K562 (cell line): Measurements from ENCODE around the gene CDR2L. TPM values are rescaled to one million over a fixed set of nuclear protein-coding genes. Genes with fewer than 3 reads are reported as not detected.
A peak's percentile ranks its signal among the peaks of the same experiment; 100 is the strongest.

Experiments used
- ATAC-seq: fragments of 200-7000 bp; cut with Tn5 transposase; 3 replicates; pipeline ENCODE4 v1.9.1; 2020; ENCODE audit warnings: moderate library complexity
- BruUV-seq: library from RNA; stranded (reverse); fragments of 400-500 nt; replicated peaks from 2 replicates; lab custom pipeline; 2021; lab: Mats Ljungman, UMichigan
- CTCF ChIA-PET: fragments of 300-600 bp; formaldehyde crosslinking; extraction: SDS; loops from one replicate; lab custom pipeline; 2021; ENCODE audit warnings: low intra/inter-chr PET ratio; lab: Yijun Ruan, JAX
- POLR2A ChIA-PET: fragments of 300-600, 350-650 bp; sonication (Branson Sonifier 250); formaldehyde crosslinking; extraction: SDS; loops from one replicate; lab custom pipeline; 2021; ENCODE audit warnings: antibody characterized with exemption, inconsistent platforms; lab: Yijun Ruan, JAX
- DNase-seq, 4 experiments: peaks; one replicate each; pipeline versions ENCODE4 v3.0.0 to v3.0.0-alpha.2; 2011 to 2018; ENCODE audit warnings: low spot score in 3 of 4, mixed read lengths in 3 of 4; ENCODE audit errors: extremely low read depth in 1 of 4
- FAIRE-seq: peaks from 2 replicates; lab custom pipeline; 2011; peaks lifted over from hg19 to GRCh38; lab: Jason Lieb, UNC
- H2AFZ ChIP-seq: 2 replicates; pipeline ENCODE4 v1.6.0; 2011; ENCODE audit warnings: low read depth, low read length, control low read depth, inconsistent platforms
- H3K27ac ChIP-seq: fragments of 200-600 bp; 3 replicates; pipeline ENCODE4 v1.8.0; 2011; ENCODE audit warnings: low read depth, mild to moderate bottlenecking, control low read depth, inconsistent platforms, low read length, moderate library complexity, mixed read lengths; ENCODE audit errors: extremely low read depth
- H3K27me3 ChIP-seq, 2 experiments: fragments of 300-600 bp in 1 of 2; 2 replicates in 1 of 2; 3 replicates in 1 of 2; pipeline versions ENCODE4 v1.6.0 to v1.8.0; 2011; ENCODE audit warnings: inconsistent platforms in 2 of 2, low read length in 2 of 2, mild to moderate bottlenecking in 1 of 2, mixed read lengths in 1 of 2, moderate library complexity in 1 of 2; ENCODE audit not compliant: control insufficient read depth in 2 of 2, insufficient read depth in 2 of 2
- H3K36me3 ChIP-seq: fragments of 300-600 bp; 3 replicates; pipeline ENCODE4 v1.8.0; 2011; ENCODE audit warnings: mild to moderate bottlenecking, low read length, inconsistent platforms; ENCODE audit not compliant: control insufficient read depth, insufficient read depth
- H3K4me1 ChIP-seq, 2 experiments: fragments of 200-600 bp in 1 of 2; replicated peaks in 1 of 2; 2 replicates in 1 of 2; 3 replicates in 1 of 2; pipeline versions ENCODE4 v1.5.1 to v1.8.0; 2011; ENCODE audit warnings: inconsistent platforms in 2 of 2, low read length in 2 of 2, mild to moderate bottlenecking in 1 of 2, mixed read lengths in 1 of 2, moderate library complexity in 1 of 2; ENCODE audit not compliant: control insufficient read depth in 2 of 2, insufficient read depth in 2 of 2
- H3K4me2 ChIP-seq: 2 replicates; pipeline ENCODE4 v1.6.1; 2011; ENCODE audit warnings: low read length, control low read depth, inconsistent platforms, mixed read lengths; ENCODE audit not compliant: insufficient read depth
- H3K4me3 ChIP-seq: fragments of 200-600 bp; sonication (generic), shearing (Covaris generic); 2 replicates; pipeline ENCODE4 v1.5.1; 2016; ENCODE audit warnings: control low read depth, inconsistent platforms
- H3K79me2 ChIP-seq: fragments of 200-600 bp; 3 replicates; pipeline ENCODE4 v1.8.0; 2011; ENCODE audit warnings: low read length, inconsistent platforms; ENCODE audit not compliant: control insufficient read depth, insufficient read depth
- H3K9ac ChIP-seq, 2 experiments: 2 replicates each; pipeline versions ENCODE4 v1.6.0 to v1.6.1; 2011; ENCODE audit warnings: low read depth in 2 of 2, low read length in 2 of 2, control low read depth in 1 of 2, inconsistent platforms in 1 of 2, mild to moderate bottlenecking in 1 of 2, mixed read lengths in 1 of 2; ENCODE audit not compliant: insufficient read depth in 1 of 2
- H3K9me1 ChIP-seq: one replicate; pipeline ENCODE4 v1.6.0; 2011; ENCODE audit warnings: inconsistent platforms, mild to moderate bottlenecking, low read length, moderate library complexity; ENCODE audit not compliant: control insufficient read depth, insufficient read depth
- H3K9me3 ChIP-seq: replicated peaks from 2 replicates; pipeline ENCODE4 v1.5.1; 2011; ENCODE audit warnings: low read depth, low read length, inconsistent platforms; ENCODE audit not compliant: control insufficient read depth, insufficient read depth
- H4K20me1 ChIP-seq: replicated peaks from 2 replicates; pipeline ENCODE4 v1.6.1; 2011; ENCODE audit warnings: low read length, inconsistent platforms, mixed read lengths; ENCODE audit not compliant: control insufficient read depth, insufficient read depth
- CEBPG ChIP-seq, 3 experiments: fragments of 200-800 bp in 1 of 3; sonication (Bioruptor generic) in 1 of 3; sonication (generic) in 1 of 3; formaldehyde crosslinking in 1 of 3; IDR thresholded peaks in 2 of 3; conservative IDR thresholded peaks in 1 of 3; 2 replicates each; pipeline versions ENCODE4 v1.6.1 to v1.8.0; 2016 to 2022; ENCODE audit warnings: missing compliant biosample characterization in 2 of 3, missing genetic modification characterization in 2 of 3, mild to moderate bottlenecking in 1 of 3, missing genetic modification reagents in 1 of 3
- E2F6 ChIP-seq, 2 experiments: IDR thresholded peaks; 2 replicates each; pipeline ENCODE4 v1.6.1; 2011; ENCODE audit warnings: borderline replicate concordance in 1 of 2, control low read depth in 1 of 2, low read depth in 1 of 2, low read length in 1 of 2, mild to moderate bottlenecking in 1 of 2, mixed read lengths in 1 of 2, moderate library complexity in 1 of 2; ENCODE audit not compliant: insufficient read depth in 1 of 2, insufficient read length in 1 of 2, poor library complexity in 1 of 2, severe bottlenecking in 1 of 2; ENCODE audit errors: extremely low read depth in 1 of 2
- EP400 ChIP-seq: fragments of 450-650 bp; IDR thresholded peaks from 2 replicates; pipeline ENCODE4 v1.6.1; 2017; ENCODE audit warnings: antibody characterized with exemption, mild to moderate bottlenecking, moderate library complexity
- MCM7 ChIP-seq, 2 experiments: fragments of 450-650 bp; IDR thresholded peaks; 2 replicates each; pipeline ENCODE4 v1.6.1; 2016 to 2018
- NR2C2 ChIP-seq, 2 experiments: fragments of 200-800 bp in 1 of 2; sonication (Bioruptor generic) in 1 of 2; sonication (generic) in 1 of 2; formaldehyde crosslinking in 1 of 2; IDR thresholded peaks; 2 replicates each; pipeline versions ENCODE4 v1.6.1 to v1.8.0; 2016 to 2022; ENCODE audit warnings: mild to moderate bottlenecking in 1 of 2, missing compliant biosample characterization in 1 of 2, missing genetic modification characterization in 1 of 2, missing genetic modification reagents in 1 of 2
- XRCC5 ChIP-seq: fragments of 200-400 bp; formaldehyde crosslinking; IDR thresholded peaks from 2 replicates; pipeline ENCODE4 v1.6.1; 2017; ENCODE audit warnings: low read depth, mild to moderate bottlenecking, low read length
- ZBTB7A ChIP-seq: IDR thresholded peaks from 2 replicates; pipeline ENCODE4 v1.6.1; 2011; ENCODE audit warnings: low read depth, mild to moderate bottlenecking, low read length, moderate library complexity, borderline replicate concordance; ENCODE audit not compliant: control insufficient read depth
- ZFP1 ChIP-seq: fragments of 450-650 bp; formaldehyde crosslinking; IDR thresholded peaks from 2 replicates; pipeline ENCODE4 v1.4.0; 2020; ENCODE audit warnings: mild to moderate bottlenecking, mixed read lengths
- ZFP91 ChIP-seq: sonication (generic); formaldehyde crosslinking; IDR thresholded peaks from 2 replicates; pipeline ENCODE4 v1.8.0; 2022; ENCODE audit warnings: mild to moderate bottlenecking, missing genetic modification reagents
- ZNF740 ChIP-seq, 3 experiments: fragments of 200-800 bp in 1 of 3; sonication (Bioruptor generic) in 1 of 3; sonication (generic) in 1 of 3; formaldehyde crosslinking in 1 of 3; IDR thresholded peaks; 2 replicates each; pipeline versions ENCODE4 v1.6.1 to v1.8.0; 2016 to 2022; ENCODE audit warnings: mild to moderate bottlenecking in 2 of 3, missing compliant biosample characterization in 2 of 3, missing genetic modification characterization in 2 of 3, missing genetic modification reagents in 1 of 3
- WGBS: fragments of 100-300 bp; shearing (Covaris generic); methylation state at CpG from one replicate; pipeline ENCODE4 v1.1.6; 2016; ENCODE audit warnings: low coverage, mixed read lengths; ENCODE audit not compliant: insufficient coverage; ENCODE audit errors: missing lambda C conversion rate; 5-methylcytosine and 5-hydroxymethylcytosine counted together
- in situ Hi-C: fragments of 300-500 bp; cut with MboI; formaldehyde crosslinking; loops from 4 replicates; pipeline ENCODE4 v1.15.0; 2018; ENCODE audit warnings: inconsistent platforms, mixed read lengths
- intact Hi-C: fragments of 100-400 bp; cut with micrococcal nuclease; formaldehyde crosslinking; loops from 2 replicates; pipeline ENCODE4 v1.14.2; 2022
- polyA plus RNA-seq, 8 experiments: library from polyadenylated mRNA; depleted of rRNA in 4 of 8; stranded (reverse) in 5 of 8; unstranded in 3 of 8; fragments of >200 nt; fragmentation: Nextera tagmentation in 2 of 8; fragmentation: Illumina TruSeq in 1 of 8; extraction: Ambion mirVana in 2 of 8; extraction: Trizol in 1 of 8; gene quantifications; 2 replicates each; pipeline versions ENCODE4 v1.2.1 to v1.2.3, GENCODE V29; 2011 to 2014; ENCODE audit warnings: inconsistent platforms in 1 of 8, missing spikeins in 1 of 8
- total RNA-seq, 7 experiments: library from RNA; depleted of rRNA in 6 of 7; stranded (reverse); fragments of >200 nt in 6 of 7; fragmentation: Illumina TruSeq in 2 of 7; extraction: Trizol in 2 of 7; gene quantifications; 2 replicates each; pipeline versions ENCODE4 v1.2.1 to v1.2.3, GENCODE V29; 2011 to 2021; ENCODE audit warnings: low replicate concordance in 1 of 7

CDR2L gene
- total and polyA plus RNA-seq, 9 of the 15 experiments (the other 6 are each of a cell fraction or from before 2014, with no cell fraction given), result 2.7 to 16.0 (median 7.3) TPM

- 0 out of 2 replicates have a peak, but pooled peaks have one; percentile 6 for TF ChIP-seq CEBPG (CRISPR knock-in tag; IDR thresholded peaks at IDR 0.05)
- no peak for TF ChIP-seq CEBPG (tag; conservative IDR thresholded peaks at IDR 0.05 in 1 of 2, IDR thresholded peaks at IDR 0.05 in 1 of 2)
- no peak for TF ChIP-seq NR2C2 (CRISPR knock-in tag; IDR thresholded peaks at IDR 0.05)
- TF ChIP-seq NR2C2 (tag; IDR thresholded peaks at IDR 0.05), result peak; percentile 5; the same call in 1 of the 2 replicates
- 0 out of 2 replicates have a peak, but pooled peaks have one; percentile 1 for TF ChIP-seq ZBTB7A
Observed at GRCh38 chr17:74959826-74960515, 27.5 kb upstream of the CDR2L start (continued).

- intact Hi-C loops (loop anchor here (1.0 to 5.0 kb wide), 6 partner anchors 46 to 452 kb away; no protein-coding TSS in a partner anchor), in situ Hi-C loops (loop anchor here (5.0 kb wide), 1 partner anchor 152 kb away; no protein-coding TSS in a partner anchor)
- H3K27ac ChIP-seq, result peak overlapping the region; percentile 15; the same call in 1 of the 3 replicates
- H3K9me3 ChIP-seq, result peaks cover 4% of the 10 kb centered on the region; the same call in 1 of the 2 replicates
- no peaks in the 10 kb centered on the region; a peak in 1 of 5 replicates for H3K27me3 ChIP-seq
- peaks cover 10 to 49% of the 10 kb centered on the region in 2 experiments; a peak in 4 of 5 replicates for H3K4me1 ChIP-seq
- DNase-seq (peak; percentile 91 to 92 (median 92)), FAIRE-seq (peak; percentile 92), ATAC-seq (peak; percentile 89)
- H3K9me1 ChIP-seq, result no peaks in the 10 kb centered on the region
- no peaks in the 10 kb centered on the region for H3K79me2 ChIP-seq
- ChIA-PET POLR2A (interaction anchor here (0.5 to 2.5 kb wide), 33 partner anchors 9 to 280 kb away, joined by 3 to 16 read pairs (median 4); partner anchors contain the start of genes ARMC7, FDXR, MRPL58 and NUP85), CTCF (interaction anchor here (0.5 to 6.3 kb wide), 13 partner anchors 36 to 710 kb away, joined by 3 to 86 read pairs (median 7); partner anchors contain the start of genes OTOP2 and USH1G)
- H3K36me3 ChIP-seq, result no peaks in the 10 kb centered on the region
- WGBS, result 8% methylated on average over 15 of the region's 19 CpGs
- BruUV-seq, result no TSS peak
- peak overlapping the region; percentile 54 for H3K4me2 ChIP-seq
- peak overlapping the region; percentile 15 to 57; a peak in 1 of 4 replicates for H3K9ac ChIP-seq
- H2AFZ ChIP-seq, result peak overlapping the region; percentile 93
- H3K4me3 ChIP-seq, result no peak overlapping the region
- H4K20me1 ChIP-seq, result no peaks in the 10 kb centered on the region
- TF ChIP-seq XRCC5, result 0 out of 2 replicates have a peak, but pooled peaks have one; percentile 27
- peak; percentile 97 for TF ChIP-seq EP400
- 0 out of 2 replicates have a peak, but pooled peaks have one; percentile 24 for TF ChIP-seq ZFP1
- TF ChIP-seq E2F6 (IDR thresholded peaks at IDR 0.05; ENCODE audit: borderline replicate concordance in 1 of 2, extremely low read depth in 1 of 2, insufficient read depth in 1 of 2, insufficient read length in 1 of 2, low read depth in 1 of 2, low read length in 1 of 2, poor library complexity in 1 of 2, severe bottlenecking in 1 of 2), result peak; percentile 96
- peak; percentile 81; the same call in 1 of the 2 replicates for TF ChIP-seq ZNF740 (CRISPR knock-in tag; IDR thresholded peaks at IDR 0.05)
- TF ChIP-seq ZNF740 (tag; IDR thresholded peaks at IDR 0.05), result 0 out of 4 replicates have a peak, but pooled peaks of 1 of the 2 experiments have one; percentile 65
- no peak for TF ChIP-seq MCM7 (IDR thresholded peaks at IDR 0.05)
- TF ChIP-seq ZFP91 (CRISPR knock-in tag), result 0 out of 2 replicates have a peak, but pooled peaks have one; percentile 10
Observed at GRCh38 chr17:74960570-74961342, 26.7 kb upstream of the CDR2L start.
